B cell (primary cell): ENCODE results near the gene ELK4.

ENCODE experiments used
- CTCF ChIP-seq: fragments of 200-600 bp; IDR thresholded peaks from one replicate; pipeline ENCODE4 v1.8.0; 2022; ENCODE audit warnings: antibody characterized with exemption, mild to moderate bottlenecking
- EZH2 ChIP-seq: IDR thresholded peaks from 2 replicates; pipeline ENCODE4 v1.6.1; 2012; ENCODE audit warnings: borderline replicate concordance, low read depth, mild to moderate bottlenecking, moderate library complexity, low read length; ENCODE audit not compliant: insufficient read depth, poor library complexity, severe bottlenecking

GRCh38 chr1:205565799-205566198 is 66.0 kb downstream of the ELK4 start:
- no peak for TF ChIP-seq CTCF
- TF ChIP-seq EZH2 = no peak
